ENCODE data around the gene RNASEH2B.

RNASEH2B gene

GRCh38 chr13:50908371-50908770, 1.2 kb upstream of the RNASEH2B start:
- no peak for DNase-seq

- DNase-seq = no peak
These were observed 854 bp downstream of the RNASEH2B start for GRCh38 chr13:50910485-50910805.

GRCh38 chr13:50911081-50911631, 1.6 kb downstream of the RNASEH2B start:
- DNase-seq = no peak

GRCh38 chr13:50911937-50912795, 2.6 kb downstream of the RNASEH2B start:
- peak; percentile 62 for DNase-seq

GRCh38 chr13:50912851-50913250, 3.3 kb downstream of the RNASEH2B start:
- DNase-seq = no peak

- DNase-seq = no peak
These were observed 4.6 kb downstream of the RNASEH2B start for GRCh38 chr13:50914176-50914700.

GRCh38 chr13:50914848-50915247, 5.3 kb downstream of the RNASEH2B start:
- no peak for DNase-seq

GRCh38 chr13:50915565-50915964, 6.0 kb downstream of the RNASEH2B start:
- no peak for DNase-seq

GRCh38 chr13:50916701-50917184, 7.2 kb downstream of the RNASEH2B start:
- DNase-seq = no peak

- DNase-seq = no peak
These were observed 8.0 kb downstream of the RNASEH2B start for GRCh38 chr13:50917572-50917971.

- no peak for DNase-seq
These were observed 9.0 kb downstream of the RNASEH2B start for GRCh38 chr13:50918567-50918966.

GRCh38 chr13:50919277-50919676, 9.7 kb downstream of the RNASEH2B start:
- DNase-seq = no peak

GRCh38 chr13:50921706-50922105, 12.1 kb downstream of the RNASEH2B start:
- DNase-seq = no peak

GRCh38 chr13:50923272-50923671, 13.7 kb downstream of the RNASEH2B start:
- DNase-seq = no peak

GRCh38 chr13:50924025-50924424, 14.4 kb downstream of the RNASEH2B start:
- DNase-seq = no peak

- DNase-seq = no peak
These were observed 18.1 kb downstream of the RNASEH2B start for GRCh38 chr13:50927701-50928100.

- DNase-seq = no peak
These were observed 18.5 kb downstream of the RNASEH2B start for GRCh38 chr13:50928102-50928501.

GRCh38 chr13:50928659-50929462, 19.3 kb downstream of the RNASEH2B start:
- no peak for DNase-seq

- no peak for DNase-seq
These were observed 22.5 kb downstream of the RNASEH2B start for GRCh38 chr13:50932091-50932490.

GRCh38 chr13:50934735-50935435, 25.3 kb downstream of the RNASEH2B start:
- DNase-seq = no peak

GRCh38 chr13:50936679-50937078, 27.1 kb downstream of the RNASEH2B start:
- no peak for DNase-seq

- no peak for DNase-seq
These were observed 30.9 kb downstream of the RNASEH2B start for GRCh38 chr13:50940509-50940908.

- DNase-seq = no peak
These were observed 31.6 kb downstream of the RNASEH2B start for GRCh38 chr13:50941146-50941545.

Measured in NCI-H2081 treated with DMSO at 0.1 percent for 48 hours (cell line).